Activated B cell treated with CpG ODN at 0.5 μM for 24 hours (primary cell): ENCODE data around the gene TRAP1. TPM values are rescaled to one million over a fixed set of nuclear protein-coding genes. Genes with fewer than 3 reads are reported as not detected.
A peak's percentile ranks its signal among the peaks of the same experiment; 100 is the strongest.

Experiments
- ATAC-seq: fragments of 200-7000 bp; cut with Tn5 transposase; one replicate; pipeline ENCODE4 v1.10.0; 2021; ENCODE audit warnings: low read depth, mild to moderate bottlenecking, moderate library complexity
- CTCF ChIA-PET: fragments of 350-600 bp; sonication (Branson Sonifier 250); formaldehyde crosslinking; loops from one replicate; lab custom pipeline; 2021; ENCODE audit warnings: antibody characterized with exemption; lab: Charles Lee
- POLR2A ChIA-PET: fragments of 350-600 bp; sonication (Branson Sonifier 250); formaldehyde crosslinking; loops from one replicate; lab custom pipeline; 2021; ENCODE audit warnings: antibody characterized with exemption; lab: Charles Lee
- DNase-seq: peaks from one replicate; pipeline ENCODE4 v3.0.0; 2022
- H3K27ac Mint-ChIP-seq: one replicate; pipeline ENCODE4 v1.8.0; 2020; ENCODE audit warnings: mixed read lengths
- H3K27me3 Mint-ChIP-seq: one replicate; pipeline ENCODE4 v1.8.0; 2021; ENCODE audit warnings: mixed read lengths
- H3K36me3 Mint-ChIP-seq: one replicate; pipeline ENCODE4 v1.8.0; 2021; ENCODE audit warnings: low read depth, mixed read lengths
- H3K4me1 Mint-ChIP-seq: one replicate; pipeline ENCODE4 v1.8.0; 2021; ENCODE audit warnings: mixed read lengths
- H3K4me3 Mint-ChIP-seq: one replicate; pipeline ENCODE4 v1.8.0; 2020; ENCODE audit warnings: mild to moderate bottlenecking, mixed read lengths
- H3K9me3 Mint-ChIP-seq: one replicate; pipeline ENCODE4 v1.8.0; 2020; ENCODE audit warnings: mixed read lengths
- CTCF ChIP-seq: fragments of 200-600 bp; IDR thresholded peaks from one replicate; pipeline ENCODE4 v1.8.0; 2022; ENCODE audit warnings: antibody characterized with exemption, mild to moderate bottlenecking
- intact Hi-C: fragments of 100-400 bp; cut with micrococcal nuclease; formaldehyde crosslinking; loops from one replicate; pipeline ENCODE4 v1.15.1; 2024
- total RNA-seq: library from RNA; stranded (reverse); gene quantifications from 2 replicates; pipeline ENCODE4 v1.2.3, GENCODE V29; 2022

TRAP1 gene
- total RNA-seq, 1 donor from 2014 or later: 82.2 TPM

- no peaks in the 10 kb centered on the region for H3K9me3 Mint-ChIP-seq
- intact Hi-C loops: no loop called here
- peaks cover 2% of the 10 kb centered on the region for H3K4me1 Mint-ChIP-seq
- no peak overlapping the region for H3K27ac Mint-ChIP-seq
- no peaks in the 10 kb centered on the region for H3K27me3 Mint-ChIP-seq
- H3K4me3 Mint-ChIP-seq: no peak overlapping the region
- ATAC-seq (no peak), DNase-seq (no peak)
- no peak for TF ChIP-seq CTCF
- ChIA-PET POLR2A (no interaction called here), CTCF (no interaction called here)
- peaks cover 27% of the 10 kb centered on the region for H3K36me3 Mint-ChIP-seq
Measured at GRCh38 chr16:3645108-3645503, 72.2 kb downstream of the TRAP1 start.

- ChIA-PET CTCF (no interaction called here), POLR2A (no interaction called here)
- no peak for TF ChIP-seq CTCF
- Mint-ChIP-seq H3K27ac (no peak overlapping the region), H3K27me3 (no peaks in the 10 kb centered on the region), H3K36me3 (peaks cover 26% of the 10 kb centered on the region), H3K4me1 (peaks cover 9% of the 10 kb centered on the region), H3K9me3 (no peaks in the 10 kb centered on the region), H3K4me3 (no peak overlapping the region)
- ATAC-seq: no peak
- DNase-seq: peak; percentile 3
- intact Hi-C loops: no loop called here
Measured at GRCh38 chr16:3643095-3643730, 74.1 kb downstream of the TRAP1 start.

GRCh38 chr16:3642397-3643094, 74.8 kb downstream of the TRAP1 start:
- no peak for TF ChIP-seq CTCF
- Mint-ChIP-seq H3K27ac (no peak overlapping the region), H3K4me1 (peaks cover 15% of the 10 kb centered on the region), H3K4me3 (no peak overlapping the region), H3K27me3 (no peaks in the 10 kb centered on the region), H3K9me3 (no peaks in the 10 kb centered on the region), H3K36me3 (peaks cover 26% of the 10 kb centered on the region)
- no peak for ATAC-seq
- intact Hi-C loops: no loop called here
- CTCF ChIA-PET: no interaction called here
- POLR2A ChIA-PET: no interaction called here
- peak; percentile 3 for DNase-seq

- H3K36me3 Mint-ChIP-seq: peaks cover 26% of the 10 kb centered on the region
- no peak overlapping the region for H3K4me3 Mint-ChIP-seq
- no peak for TF ChIP-seq CTCF
- no peak for ATAC-seq
- ChIA-PET POLR2A (no interaction called here), CTCF (no interaction called here)
- intact Hi-C loops: no loop called here
- H3K27me3 Mint-ChIP-seq: no peaks in the 10 kb centered on the region
- H3K4me1 Mint-ChIP-seq: peaks cover 22% of the 10 kb centered on the region
- H3K9me3 Mint-ChIP-seq: no peaks in the 10 kb centered on the region
- H3K27ac Mint-ChIP-seq: no peak overlapping the region
- peak; percentile 12 for DNase-seq
Measured at GRCh38 chr16:3641801-3642396, 75.4 kb downstream of the TRAP1 start.

DNA sequence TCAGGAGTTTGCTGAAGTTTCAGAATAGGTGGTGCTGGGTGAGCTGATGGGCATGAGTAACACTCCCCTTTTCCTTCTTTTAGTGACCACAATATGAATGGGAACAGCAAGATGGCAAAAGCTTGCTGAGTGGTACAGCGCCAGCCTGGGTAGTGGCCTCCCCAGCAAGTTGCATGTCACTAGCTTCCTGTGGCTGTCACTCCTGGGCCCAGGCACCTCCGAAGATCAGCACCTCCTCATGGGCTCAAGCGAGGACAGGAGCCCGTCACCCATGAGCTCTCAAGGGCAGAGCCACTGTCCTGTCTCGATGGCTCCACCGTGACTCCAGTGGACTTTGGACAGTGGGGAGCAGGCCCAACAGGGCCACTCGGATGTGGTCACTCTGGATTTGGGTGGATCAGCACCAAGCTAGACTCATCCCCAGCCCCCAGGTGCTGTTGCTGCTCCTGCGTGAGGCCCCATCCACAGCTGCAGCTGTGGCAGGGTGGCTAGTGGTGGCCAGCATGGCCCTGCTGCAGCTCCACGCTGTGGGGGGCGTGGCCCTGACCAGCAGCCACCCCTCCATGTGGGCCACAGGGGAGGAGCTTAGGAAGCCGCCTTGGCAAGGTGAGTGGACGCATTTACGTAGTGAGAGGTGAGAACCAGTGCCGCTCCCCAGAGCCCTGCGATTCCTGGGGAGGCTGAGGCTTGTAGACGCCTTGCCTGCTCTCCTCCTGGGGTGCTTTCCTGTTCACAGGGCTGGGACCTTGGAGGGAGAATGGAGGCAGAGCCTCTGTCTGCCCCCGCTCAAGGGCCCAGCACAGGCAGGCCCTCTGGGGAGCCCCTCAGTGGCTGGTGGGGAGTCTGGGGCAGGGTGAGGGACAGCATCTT, 76.5 kb downstream of the TRAP1 start:
- no peak for TF ChIP-seq CTCF
- intact Hi-C loops: no loop called here
- H3K4me3 Mint-ChIP-seq: no peak overlapping the region
- peaks cover 26% of the 10 kb centered on the region for H3K36me3 Mint-ChIP-seq
- no peaks in the 10 kb centered on the region for H3K27me3 Mint-ChIP-seq
- ChIA-PET CTCF (no interaction called here), POLR2A (no interaction called here)
- no peak for DNase-seq
- no peaks in the 10 kb centered on the region for H3K9me3 Mint-ChIP-seq
- peaks cover 25% of the 10 kb centered on the region for H3K4me1 Mint-ChIP-seq
- no peak for ATAC-seq
- no peak overlapping the region for H3K27ac Mint-ChIP-seq
